Activated T-helper 1 cell treated with anti-CD3 and anti-CD28 coated beads, Interleukin-2, amount 50 U/mL, for 16 hours (primary cell): ENCODE data around the gene GRM2.

Experiments used
- DNase-seq, 2 donors: peaks; one replicate each; pipeline ENCODE4 v3.0.0-alpha.2; 2020; ENCODE audit warnings: low read depth in 1 of 2, low spot score in 1 of 2

GRM2 gene

DNA sequence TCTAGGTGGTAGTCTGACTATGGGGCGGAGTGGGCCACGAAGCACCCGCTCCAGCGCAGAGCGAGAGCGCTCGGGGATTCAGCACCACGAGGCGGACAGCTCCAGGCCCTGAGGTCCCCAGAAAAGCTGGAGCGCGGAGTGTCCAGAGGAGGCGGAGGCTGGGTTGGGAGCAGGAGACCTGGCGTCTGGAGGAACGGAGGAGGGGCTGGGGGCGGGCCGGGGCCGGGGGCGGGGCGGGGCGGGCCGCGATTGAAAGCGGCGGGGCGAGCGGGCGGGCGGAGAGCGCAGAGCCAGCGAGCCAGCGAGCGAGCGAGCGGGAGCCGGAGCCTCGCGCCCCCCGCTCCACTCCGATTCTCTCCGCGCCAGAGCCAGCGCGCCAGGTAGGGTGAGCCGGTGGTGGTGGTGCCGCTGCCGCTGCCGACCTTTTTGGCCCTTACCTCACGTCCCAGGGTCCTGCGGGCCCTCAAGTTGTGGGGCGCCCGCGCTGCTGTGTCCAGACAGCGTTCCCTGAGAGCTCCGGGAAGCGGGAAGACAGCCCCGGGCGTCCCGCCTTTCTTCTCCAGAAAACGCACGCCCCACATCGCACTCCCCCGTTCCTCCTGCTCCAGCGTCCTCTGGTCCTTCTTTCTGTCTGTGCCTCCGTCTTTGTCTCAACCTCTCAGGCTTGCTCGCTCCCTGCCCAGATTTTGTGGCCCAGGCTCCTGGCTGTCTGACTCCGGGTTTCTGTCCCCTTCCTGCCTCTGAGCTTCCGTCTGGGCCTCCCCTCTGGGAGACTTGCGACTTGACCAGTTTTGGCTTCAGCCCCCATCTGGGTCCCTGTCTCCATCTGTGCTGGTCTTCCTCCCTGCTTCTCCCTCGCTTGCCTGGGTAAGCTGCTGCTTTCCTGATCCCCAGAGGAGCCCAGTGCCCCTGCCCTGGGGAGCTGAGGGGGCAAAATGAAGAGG is at the start of gene GRM2:
TSS of gene GRM2 (plus strand) at position 281 of the 944 bp plus-strand sequence. CDS start 1,916 bp downstream, outside the sequence.
- DNase-seq: no peak

DNA sequence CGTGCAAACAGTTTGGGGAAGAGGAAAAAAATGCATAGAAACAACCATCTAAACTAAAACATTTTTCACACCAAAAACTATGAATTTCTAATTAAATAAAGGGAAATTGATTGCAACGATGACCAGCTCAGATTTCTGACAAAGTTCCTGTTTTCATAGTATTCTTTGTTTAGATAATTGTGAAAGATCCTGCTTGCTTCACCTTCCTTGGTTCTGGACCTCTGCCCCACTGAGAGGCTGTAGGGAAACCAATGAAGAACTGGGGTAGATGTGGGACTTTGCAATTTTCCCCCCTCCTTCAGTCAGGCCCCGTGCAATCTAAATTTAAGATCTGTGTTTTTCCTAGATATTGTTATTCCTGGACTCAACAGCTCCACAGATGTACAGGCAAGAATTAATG is 49.6 kb upstream of the GRM2 start:
- no peak for DNase-seq

DNA sequence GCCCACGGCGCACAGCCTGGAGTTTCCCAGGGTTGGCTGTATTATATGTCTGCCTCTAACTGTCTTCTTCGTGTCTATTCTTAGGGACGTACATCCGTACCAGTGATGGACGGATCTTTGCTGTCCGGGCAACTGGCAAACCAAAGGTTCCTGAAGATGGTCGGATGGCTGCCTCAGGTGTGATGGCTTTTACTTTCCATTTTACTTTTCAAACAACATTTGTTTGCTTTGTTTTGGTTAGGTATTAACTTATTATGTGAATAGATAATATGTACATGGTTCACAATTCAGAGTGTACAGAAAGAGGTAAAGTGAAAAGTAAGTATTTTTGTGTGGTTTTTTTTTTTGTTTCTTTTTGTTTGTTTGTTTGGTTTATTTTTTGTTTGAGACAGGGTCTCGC is 46.9 kb upstream of the GRM2 start:
- no peak for DNase-seq

DNA sequence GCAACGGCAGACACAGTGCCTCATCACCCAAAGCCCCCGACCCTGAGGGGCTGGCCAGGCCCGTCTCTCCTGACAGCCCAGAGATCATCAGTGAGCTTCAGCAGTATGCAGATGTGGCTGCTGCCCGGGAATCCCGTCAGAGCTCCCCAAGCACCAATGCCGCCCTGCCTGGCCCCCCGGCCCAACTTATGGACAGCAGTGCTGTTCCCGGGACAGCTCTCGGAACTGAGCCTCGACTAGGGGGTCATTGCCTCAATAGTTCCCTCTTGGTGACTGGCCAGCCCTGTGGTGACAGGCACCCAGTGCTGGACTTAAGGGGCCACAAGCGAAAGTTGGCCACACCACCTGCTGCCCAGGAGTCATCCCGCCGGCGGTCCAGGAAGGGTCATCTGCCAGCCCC is 44.4 kb upstream of the GRM2 start:
- no peak for DNase-seq

DNA sequence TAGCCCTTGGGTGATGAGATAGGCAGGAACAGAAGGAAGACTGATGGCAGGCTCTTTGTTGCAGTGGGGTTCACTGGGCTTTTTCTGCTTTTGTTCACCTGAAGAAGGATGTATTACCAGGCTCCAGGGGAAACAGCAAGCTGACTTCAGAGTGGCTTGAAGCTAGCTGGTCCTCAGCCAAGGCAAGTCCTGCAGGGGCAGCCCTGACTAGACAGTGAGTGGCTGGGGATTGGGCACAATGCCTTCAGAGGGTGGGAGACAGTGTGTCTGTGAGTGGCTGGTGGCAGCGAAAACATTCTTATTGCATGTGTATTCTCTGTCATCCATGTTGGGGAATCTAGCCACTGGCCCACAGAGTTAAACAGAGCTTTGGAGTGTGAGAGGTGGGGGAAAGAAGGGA is 38.1 kb upstream of the GRM2 start:
- DNase-seq: no peak

DNA sequence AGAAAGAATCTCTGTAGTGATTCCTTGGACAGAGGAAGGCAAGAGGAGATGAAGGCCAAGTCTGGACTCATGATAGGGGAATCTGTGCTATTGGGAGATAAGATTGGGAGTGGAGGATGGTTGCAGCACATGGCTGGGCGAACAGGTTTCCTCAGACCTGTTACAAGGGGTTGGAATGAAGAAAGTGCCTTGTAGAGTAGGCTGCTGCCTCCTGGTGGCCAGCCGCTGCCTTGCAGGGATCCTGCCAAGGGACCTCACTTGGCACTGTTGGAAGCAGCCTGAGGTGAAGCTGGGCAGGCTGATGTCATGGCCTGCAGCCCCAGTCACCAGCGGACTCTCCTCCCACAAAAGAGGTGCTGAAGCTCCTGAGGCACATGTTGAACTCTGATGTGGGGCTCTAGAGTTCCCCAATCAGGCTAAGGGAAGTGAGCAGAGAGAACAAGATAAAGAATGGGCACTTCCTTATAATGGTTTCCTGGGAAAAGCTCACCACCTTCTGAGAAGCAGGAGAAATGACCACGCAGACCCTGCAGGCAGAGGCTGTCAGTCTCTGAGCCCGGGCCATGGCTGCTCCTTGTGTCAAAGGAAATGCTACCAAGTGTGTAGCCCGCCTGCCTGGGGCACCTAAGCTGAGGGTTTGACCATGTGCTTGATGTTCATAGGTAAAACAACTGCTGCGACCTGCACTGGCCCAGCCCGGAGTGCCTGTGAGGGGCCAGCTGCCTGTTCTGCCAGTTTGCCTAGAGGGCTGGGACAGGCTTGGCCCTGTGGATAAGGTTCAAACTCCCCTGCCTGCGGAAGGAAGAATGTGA is 37.4 kb upstream of the GRM2 start:
- DNase-seq: peak; percentile 66

DNA sequence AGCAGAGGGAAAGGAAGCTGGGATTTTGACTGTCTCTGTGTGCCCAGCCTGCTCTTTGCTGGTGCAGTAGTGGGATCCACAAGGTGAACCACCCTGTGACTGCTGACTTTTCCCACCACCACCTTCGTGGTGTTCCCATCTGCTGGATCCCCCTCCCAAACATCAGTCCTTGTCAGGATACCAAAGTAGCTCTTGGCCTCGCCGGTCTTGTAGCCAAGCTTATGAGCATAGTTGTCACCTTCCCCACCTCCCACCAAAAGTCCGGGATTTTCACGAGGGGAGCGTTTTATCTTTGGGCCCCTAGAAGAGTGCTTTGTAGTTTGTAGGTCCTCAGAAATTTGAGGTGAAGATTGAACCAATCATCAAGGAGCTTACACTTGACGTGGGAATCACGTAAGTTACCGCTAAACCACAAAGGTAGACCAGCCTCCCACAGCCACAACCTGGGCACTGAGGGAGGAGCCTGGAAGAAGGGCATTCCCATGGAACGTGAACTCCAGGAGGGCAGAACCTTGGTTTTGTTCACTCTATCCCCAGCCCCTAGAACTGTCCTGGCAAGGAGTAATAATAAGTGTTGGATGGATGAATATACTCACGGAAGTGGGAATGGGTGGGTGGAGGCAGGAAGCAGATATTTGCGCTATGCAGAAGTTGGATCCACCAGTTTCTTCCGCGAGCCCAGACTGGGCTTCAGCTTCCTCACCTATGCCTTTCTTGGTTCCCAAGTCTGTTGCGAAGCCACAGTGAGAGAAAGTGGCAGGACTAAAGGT is 36.6 kb upstream of the GRM2 start:
- DNase-seq: no peak

DNA sequence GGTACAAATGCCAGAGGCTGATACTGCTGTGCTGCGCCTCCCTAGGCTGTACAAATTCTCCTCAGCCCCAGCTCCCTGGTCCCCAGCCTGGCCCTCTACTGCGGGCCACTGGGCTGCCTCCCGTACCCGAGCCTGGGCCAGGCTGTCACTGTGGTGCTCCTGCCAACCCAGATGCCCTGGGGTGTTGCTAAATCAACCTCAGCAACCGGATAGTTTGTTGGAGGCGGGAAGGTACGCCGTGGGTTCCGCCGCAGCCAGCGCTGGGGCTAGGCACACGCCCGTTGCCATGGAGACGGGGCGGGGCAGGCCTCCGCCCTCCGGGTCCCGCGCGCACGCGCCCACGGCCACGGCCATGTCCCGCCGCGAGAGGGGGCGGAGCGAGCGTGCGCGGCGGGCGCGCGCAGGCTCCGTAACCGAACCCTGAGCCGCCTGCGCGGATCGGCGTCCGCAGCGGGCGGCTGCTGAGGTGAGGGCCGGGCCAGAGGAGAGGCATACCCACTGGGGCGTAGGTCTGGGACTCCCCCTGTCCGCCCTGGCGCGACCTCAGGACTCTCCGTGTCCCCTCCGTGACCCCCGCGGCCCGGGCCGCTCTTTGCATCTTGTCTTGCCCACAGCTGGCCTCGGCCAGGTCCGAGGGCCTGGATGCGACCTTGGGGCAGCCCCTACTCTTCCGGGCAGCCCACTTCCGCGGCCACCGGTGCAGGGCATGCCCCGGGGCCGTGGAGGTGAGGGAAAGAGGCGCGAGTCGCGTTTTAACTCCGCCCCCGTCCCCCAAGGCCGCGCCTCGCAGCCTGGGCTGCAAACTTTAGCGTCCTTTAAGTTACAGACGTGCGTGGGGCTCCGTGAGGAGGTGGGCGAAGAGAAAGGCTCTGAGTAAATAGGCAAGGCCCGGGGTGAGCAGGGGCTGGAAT is 35.8 kb upstream of the GRM2 start, which contains the start of gene TEX264:
TSS of gene TEX264 (plus strand) at position 430 of the 911 bp plus-strand sequence. CDS start 3,053 bp downstream, outside the sequence.
- peak; percentile 88 to 90 for DNase-seq

DNA sequence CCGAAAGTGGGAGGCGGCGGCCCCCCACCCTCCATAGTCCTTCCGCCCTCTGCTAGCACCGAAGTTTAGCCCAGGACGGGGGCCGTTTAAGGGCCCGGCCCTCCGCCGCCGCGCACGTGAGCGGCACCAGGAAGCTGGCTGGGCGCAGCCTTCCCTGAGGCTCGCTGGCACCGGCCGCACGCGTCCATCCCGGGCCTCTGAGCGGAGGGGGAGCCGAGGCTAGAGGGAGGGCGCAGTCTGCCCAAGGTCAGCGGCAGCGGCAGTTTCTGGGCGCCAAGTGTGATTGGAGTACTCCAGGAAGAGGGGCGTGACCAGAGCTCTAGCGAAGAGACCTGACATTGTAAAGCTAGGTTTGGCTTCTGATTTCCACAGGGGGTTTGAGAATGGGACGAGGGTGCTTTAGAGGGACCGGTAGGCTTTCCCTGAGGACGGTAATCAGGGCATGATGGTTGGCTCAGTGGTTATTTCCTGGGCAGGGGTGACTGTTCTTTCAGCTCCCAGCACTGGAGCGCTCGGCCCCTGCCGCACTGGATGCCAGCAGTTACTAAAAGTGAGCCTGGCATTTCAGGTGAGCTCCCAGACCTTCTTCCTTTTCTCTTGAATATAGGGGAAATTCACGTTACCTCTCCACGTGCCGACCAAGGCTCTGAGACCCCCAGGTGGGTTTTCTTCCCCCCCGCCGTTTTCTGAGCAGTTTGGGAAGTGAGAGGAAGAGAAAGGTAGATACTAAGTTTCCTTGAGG is 35.0 kb upstream of the GRM2 start:
- DNase-seq: peak in 1 of 2 donors; percentile 27

DNA sequence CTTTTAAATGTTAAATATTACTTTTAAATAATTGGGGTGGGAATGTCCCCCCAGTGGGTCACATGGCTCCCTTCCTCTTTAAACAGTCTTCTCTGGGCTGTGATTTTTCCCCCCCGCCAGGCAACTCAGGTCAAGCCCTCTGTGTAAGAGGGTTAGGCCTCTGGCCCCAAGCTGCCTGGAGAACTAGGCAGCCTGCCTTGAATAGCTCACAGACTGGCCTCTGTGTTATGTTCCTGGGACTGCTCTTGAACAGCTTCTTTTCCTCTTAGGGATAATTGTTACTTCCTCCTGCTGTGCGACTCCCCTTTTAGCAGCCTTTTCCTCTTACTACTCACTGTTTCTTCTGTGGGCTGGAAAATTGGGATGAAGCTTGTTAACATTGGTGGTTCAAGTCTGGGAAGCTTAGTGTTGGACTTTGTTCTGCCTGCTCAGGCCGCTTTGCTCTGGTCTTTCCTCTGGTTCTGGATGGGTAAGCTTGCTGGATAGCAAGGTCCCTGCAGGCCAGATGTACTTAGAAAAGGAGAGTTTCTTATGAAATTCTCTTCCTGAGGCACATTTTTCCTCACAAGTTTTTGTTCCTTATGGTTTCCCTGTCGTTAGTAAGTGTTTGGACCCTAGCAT is 33.6 kb upstream of the GRM2 start:
- no peak for DNase-seq

DNA sequence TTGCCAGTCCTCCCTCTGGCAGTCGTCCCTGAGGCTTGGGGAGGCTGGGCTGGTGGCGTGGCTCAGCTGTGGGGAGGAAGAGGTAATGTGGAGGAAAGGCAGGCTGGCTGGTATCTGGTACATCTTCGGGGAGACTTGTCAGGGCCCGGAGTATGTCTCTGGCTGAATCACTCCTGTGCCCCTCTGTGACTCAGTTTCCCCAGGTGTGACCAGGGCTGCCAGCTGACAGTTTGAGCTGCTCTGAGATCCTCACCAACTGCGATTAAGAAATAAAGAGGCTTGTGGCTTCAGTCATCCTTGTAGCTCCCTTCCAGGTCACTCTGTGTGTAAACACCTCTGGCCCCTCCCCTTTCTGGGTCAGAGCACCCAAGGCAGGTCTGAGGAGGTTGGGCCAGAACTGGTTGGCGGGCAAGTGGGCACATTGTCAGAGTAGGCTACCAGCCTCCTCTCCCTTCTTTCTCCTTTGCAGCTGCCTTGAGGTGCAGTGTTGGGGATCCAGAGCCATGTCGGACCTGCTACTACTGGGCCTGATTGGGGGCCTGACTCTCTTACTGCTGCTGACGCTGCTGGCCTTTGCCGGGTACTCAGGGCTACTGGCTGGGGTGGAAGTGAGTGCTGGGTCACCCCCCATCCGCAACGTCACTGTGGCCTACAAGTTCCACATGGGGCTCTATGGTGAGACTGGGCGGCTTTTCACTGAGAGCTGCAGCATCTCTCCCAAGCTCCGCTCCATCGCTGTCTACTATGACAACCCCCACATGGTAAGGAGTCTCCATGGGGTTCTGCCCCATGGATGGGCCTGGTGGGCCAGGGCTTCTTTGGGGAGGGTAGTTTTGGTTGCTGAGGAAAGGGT is 32.8 kb upstream of the GRM2 start:
- DNase-seq: no peak

DNA sequence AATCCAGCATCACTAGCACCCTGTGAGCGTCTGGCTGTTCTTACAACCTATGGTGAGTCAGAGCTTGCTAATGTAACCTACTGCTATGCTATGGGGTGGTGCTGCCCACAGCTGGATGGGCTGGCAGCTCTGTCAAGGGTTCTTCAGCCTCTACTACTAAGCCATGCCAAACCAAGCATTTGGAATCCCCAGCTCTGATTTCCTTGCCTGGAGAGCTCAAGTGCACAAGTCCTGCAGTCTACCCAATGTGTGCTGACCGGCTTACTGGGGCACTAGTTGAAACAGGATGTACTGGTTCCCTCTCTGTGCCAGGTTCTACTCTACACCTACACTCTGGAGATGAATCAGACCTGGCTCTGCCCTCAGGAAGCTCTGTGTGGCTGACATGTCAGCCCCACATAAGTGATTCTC is 31.7 kb upstream of the GRM2 start:
- DNase-seq: no peak

DNA sequence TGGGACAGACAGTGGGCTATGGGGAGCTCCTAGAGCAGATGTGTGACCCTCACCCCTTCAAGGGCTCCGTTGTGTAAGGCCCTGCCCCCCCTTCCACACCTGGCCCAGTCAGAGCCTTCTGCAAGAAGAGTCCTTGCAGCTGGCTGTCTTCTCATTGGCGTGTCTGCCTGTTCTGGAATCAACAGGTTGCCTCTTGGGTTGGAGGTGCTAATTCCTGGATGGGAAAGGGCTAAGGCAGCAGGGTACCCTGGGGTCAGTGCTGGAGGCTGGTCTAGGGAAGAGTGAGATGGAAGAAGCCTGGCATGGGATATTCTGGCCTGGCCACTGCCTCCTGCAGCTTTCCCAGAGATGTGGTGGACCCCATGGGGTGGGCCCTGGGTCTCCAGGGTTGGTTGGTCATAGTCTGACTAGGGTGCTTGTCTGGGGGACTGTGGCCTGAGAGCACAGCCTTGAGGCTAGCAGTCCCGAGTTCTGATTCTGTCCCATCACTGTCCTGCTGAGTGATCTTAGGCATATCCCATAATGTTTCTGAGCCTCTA is 30.7 kb upstream of the GRM2 start:
- DNase-seq: no peak

DNA sequence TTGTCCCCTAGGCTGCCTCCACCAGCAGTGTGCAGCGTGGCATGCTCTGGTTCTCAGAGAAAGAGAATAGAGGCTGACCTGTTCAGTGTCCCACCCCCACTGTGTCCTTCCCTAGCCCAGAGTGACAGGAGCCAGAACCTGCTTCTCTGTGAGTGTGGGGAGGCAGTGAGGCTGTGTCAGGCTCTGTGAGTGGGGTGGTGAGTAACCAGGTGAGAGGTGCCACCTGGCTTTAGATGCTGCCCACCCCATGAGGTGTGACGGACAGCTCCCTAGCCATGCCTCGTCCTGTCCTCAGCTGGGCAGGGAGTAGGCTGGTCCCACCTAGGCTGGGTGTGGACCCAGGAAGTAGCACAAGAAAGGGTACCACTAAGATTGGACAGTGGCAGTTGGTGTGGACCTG is 29.5 kb upstream of the GRM2 start:
- no peak for DNase-seq

DNA sequence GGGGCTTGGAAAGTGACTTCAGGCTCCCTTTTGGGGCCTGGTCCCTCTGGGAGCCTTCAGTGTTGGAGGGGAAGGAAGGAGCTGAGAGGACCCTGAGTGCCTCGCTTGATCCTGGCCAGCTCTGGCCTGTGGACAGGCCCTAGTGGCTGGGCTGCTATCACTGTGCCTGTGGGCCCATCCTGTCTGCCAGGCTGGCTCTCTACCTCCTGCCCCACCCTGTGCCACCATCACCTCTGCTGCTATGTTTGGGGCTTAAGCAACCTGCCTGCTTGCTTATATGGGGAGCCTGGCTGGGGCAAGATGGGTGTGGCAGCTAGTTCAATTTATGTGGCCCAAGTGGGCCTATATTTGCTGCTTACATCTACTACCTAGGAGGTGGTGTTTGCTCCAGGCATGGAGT is 28.7 kb upstream of the GRM2 start:
- DNase-seq: no peak

DNA sequence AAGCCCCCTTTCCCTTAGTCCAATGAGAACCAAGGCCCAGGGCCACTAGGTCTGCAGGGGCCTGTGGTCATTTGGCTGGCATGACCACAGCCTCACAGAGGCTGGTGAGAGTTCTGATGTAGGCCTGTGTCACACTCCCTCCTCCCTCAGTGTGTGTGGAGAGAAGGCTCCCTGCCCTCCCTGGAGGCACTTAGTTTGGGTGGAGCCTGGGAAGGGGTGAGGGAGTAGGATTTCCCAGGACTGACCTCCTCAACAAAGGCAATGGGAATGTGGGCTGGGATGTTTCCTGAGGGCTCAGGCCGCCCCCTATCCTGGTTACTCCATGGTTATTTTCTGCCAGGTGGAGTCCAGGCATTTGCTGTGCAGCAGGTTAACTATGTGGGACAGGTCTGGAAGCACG is 28.2 kb upstream of the GRM2 start:
- DNase-seq: no peak

DNA sequence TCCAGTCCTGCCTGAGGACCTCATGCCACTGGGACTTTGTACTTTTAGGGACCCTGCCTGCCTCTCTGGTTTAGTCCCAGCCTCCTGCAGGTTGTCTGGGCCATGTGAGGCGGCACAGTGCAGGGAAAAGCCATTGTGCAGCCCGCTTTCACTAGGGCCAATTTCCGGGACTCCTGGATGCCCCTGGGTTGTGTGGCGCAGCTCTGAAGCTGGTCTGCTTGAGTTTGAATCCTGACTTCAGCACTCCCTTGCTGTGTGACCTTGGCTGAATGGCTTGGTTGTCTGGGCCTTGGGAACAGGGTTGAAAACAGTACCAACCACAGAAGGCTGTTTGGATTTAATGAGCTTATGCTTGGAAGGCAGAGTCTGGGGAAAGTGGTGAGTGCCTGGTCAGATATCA is 27.6 kb upstream of the GRM2 start:
- no peak for DNase-seq

DNA sequence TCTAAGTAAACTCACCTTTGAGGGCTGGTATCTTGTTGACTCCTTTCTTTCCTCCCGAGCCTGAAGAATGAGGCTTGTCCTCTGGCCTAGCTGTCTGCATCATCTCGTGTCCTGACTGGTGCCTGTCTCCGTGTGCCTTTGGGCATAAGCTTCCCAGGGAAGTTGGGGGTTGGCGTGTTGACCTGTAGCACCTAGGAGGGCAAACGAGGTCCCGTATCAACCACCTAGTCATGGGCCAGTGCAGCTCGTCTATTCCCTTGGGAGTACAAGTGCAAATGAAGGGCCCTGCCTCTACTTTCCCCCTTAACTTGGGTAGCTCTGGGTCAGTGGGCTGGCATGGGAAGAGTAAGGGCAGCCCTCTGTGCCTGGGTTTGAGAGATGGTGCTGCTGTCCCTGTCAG is 27.1 kb upstream of the GRM2 start:
- no peak for DNase-seq
